NB4 (cell line): ENCODE data around the gene CD93.

Experiments
- POLR2A ChIP-seq: IDR thresholded peaks from 2 replicates; pipeline ENCODE4 v1.6.1; 2011; ENCODE audit warnings: mild to moderate bottlenecking; ENCODE audit not compliant: insufficient read length; ENCODE audit errors: extremely low read depth
- TF ChIP-seq, protein P1 (sequence below): IDR thresholded peaks from one replicate; pipeline ENCODE4 v1.5.1; 2012; ENCODE audit warnings: low read depth, low read length

DNA sequence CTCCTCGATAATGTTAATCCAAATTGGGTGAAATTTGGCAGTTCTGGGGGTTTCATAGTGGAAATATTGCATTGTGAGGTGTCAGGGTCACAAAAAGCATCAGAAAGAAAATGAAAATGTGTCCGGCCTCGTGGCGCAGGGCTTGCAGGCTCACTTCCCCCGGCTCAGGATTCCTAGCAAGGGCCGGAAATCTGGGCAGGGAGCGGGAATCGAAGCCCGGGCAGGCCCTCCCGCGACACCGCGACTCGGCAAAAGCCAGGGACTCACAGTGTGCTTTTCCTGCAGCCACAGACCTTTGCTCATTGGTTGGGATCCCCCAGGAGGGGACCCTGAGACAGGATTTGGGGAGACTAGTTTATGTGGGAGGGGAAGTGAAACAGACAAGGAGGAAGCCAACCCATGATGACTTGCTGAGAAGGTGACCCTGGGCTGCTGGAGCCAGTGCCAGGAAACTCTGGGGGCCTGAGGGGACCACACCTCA, 847 bp upstream of the CD93 start:
- TF ChIP-seq POLR2A = no peak
- TF ChIP-seq, protein P1, sequence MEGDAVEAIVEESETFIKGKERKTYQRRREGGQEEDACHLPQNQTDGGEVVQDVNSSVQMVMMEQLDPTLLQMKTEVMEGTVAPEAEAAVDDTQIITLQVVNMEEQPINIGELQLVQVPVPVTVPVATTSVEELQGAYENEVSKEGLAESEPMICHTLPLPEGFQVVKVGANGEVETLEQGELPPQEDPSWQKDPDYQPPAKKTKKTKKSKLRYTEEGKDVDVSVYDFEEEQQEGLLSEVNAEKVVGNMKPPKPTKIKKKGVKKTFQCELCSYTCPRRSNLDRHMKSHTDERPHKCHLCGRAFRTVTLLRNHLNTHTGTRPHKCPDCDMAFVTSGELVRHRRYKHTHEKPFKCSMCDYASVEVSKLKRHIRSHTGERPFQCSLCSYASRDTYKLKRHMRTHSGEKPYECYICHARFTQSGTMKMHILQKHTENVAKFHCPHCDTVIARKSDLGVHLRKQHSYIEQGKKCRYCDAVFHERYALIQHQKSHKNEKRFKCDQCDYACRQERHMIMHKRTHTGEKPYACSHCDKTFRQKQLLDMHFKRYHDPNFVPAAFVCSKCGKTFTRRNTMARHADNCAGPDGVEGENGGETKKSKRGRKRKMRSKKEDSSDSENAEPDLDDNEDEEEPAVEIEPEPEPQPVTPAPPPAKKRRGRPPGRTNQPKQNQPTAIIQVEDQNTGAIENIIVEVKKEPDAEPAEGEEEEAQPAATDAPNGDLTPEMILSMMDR = no peak
